ENCODE data around the gene DSTYK. TPM values are rescaled to one million over a fixed set of nuclear protein-coding genes. Genes with fewer than 3 reads are reported as not detected.

The DSTYK gene
- total RNA-seq, 1 donor from 2014 or later = 15.4 TPM

DNA sequence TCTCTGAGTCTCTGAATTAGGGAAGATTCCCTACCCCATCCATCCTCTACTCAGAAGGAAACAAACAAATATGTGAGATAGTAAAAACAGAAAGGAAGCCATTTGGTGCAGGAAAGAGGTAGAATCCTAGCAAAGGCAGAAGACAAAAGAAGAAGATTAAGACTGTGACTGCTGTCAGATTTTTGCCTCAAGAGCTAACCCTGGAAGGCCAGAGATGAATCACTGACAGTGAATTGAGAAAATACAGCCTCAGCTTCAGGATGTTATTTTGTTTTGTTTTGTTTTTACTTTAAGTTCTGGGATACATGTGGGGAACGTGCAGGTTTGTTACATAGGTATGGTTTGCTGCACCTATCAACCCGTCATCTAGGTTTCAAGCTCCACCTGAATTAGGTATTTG lies 31.7 kb downstream of the DSTYK start:
- Histone ChIP-seq H3K27me3 (ENCODE audit: insufficient read depth, low read length) (no peaks in the 10 kb centered on the region), H3K79me2 (ENCODE audit: insufficient read depth, low read length) (peaks cover 15% of the 10 kb centered on the region), H3K36me3 (ENCODE audit: insufficient read depth, low read length) (no peaks in the 10 kb centered on the region), H2AFZ (ENCODE audit: low read depth, low read length) (no peak overlapping the region), H3K4me3 (ENCODE audit: insufficient read depth, low read depth, low read length) (no peak overlapping the region), H3K27ac (ENCODE audit: low read depth, low read length) (no peak overlapping the region), H3K4me2 (ENCODE audit: low read length) (peak overlapping the region; percentile 8), H3K4me1 (ENCODE audit: insufficient read depth, low read length) (peaks cover 10% of the 10 kb centered on the region), H4K20me1 (ENCODE audit: insufficient read depth, low read length) (no peaks in the 10 kb centered on the region), H3K9ac (ENCODE audit: low read length) (peak overlapping the region; percentile 39), H3K9me3 (ENCODE audit: insufficient read depth, low read depth, low read length) (no peaks in the 10 kb centered on the region)
- H3K4me3 Mint-ChIP-seq (ENCODE audit: unreplicated experiment) = no peak overlapping the region
- H3K9me3 Mint-ChIP-seq (ENCODE audit: unreplicated experiment) = no peaks in the 10 kb centered on the region
- no peaks in the 10 kb centered on the region for H3K27me3 Mint-ChIP-seq (ENCODE audit: low read depth, unreplicated experiment)
- TF ChIP-seq EZH2 (IDR thresholded peaks at IDR 0.05; ENCODE audit: insufficient read depth, low read length) = no peak
- TF ChIP-seq, protein P1, sequence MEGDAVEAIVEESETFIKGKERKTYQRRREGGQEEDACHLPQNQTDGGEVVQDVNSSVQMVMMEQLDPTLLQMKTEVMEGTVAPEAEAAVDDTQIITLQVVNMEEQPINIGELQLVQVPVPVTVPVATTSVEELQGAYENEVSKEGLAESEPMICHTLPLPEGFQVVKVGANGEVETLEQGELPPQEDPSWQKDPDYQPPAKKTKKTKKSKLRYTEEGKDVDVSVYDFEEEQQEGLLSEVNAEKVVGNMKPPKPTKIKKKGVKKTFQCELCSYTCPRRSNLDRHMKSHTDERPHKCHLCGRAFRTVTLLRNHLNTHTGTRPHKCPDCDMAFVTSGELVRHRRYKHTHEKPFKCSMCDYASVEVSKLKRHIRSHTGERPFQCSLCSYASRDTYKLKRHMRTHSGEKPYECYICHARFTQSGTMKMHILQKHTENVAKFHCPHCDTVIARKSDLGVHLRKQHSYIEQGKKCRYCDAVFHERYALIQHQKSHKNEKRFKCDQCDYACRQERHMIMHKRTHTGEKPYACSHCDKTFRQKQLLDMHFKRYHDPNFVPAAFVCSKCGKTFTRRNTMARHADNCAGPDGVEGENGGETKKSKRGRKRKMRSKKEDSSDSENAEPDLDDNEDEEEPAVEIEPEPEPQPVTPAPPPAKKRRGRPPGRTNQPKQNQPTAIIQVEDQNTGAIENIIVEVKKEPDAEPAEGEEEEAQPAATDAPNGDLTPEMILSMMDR (IDR thresholded peaks at IDR 0.05; ENCODE audit: insufficient read depth, low read depth, low read length) = no peak
- H3K4me1 Mint-ChIP-seq (ENCODE audit: low read depth, unreplicated experiment) = peaks cover 35% of the 10 kb centered on the region
- DNase-seq (ENCODE audit: low read depth) (no peak), FAIRE-seq (no peak)
- peaks cover 6% of the 10 kb centered on the region for H3K36me3 Mint-ChIP-seq (ENCODE audit: low read depth, unreplicated experiment)
- H3K27ac Mint-ChIP-seq (ENCODE audit: unreplicated experiment) = no peak overlapping the region

DNA sequence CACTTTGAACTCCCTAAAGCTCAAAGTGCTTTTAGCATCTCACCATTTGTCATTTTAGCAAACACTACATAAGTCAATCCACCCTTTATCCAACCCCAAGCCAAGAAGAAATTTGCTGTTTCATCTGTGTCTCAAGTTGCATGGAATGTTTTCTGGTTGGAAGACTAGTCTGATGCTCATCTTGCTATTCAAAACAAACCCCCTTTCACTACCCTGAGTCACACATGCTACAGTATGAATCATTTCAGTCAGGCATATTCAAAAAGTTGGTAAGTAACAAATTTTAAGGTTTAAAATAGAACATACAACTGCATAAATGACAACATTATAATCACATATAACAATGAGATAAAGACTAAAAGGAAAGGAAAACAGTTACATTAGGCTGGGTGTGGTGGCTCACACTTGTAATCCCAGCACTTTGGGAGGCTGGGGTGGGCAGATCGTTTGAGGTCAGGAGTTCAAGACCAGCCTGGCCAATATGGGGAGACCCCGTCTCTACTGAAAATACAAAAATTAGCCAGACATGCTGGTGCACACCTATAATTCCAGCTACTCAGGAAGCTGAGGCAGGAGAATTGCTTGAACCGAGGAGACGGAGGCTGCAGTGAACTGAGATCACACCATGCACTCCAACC lies 38.7 kb downstream of the DSTYK start:
- H3K36me3 Mint-ChIP-seq (ENCODE audit: low read depth, unreplicated experiment) = peaks cover 18% of the 10 kb centered on the region
- H4K20me1 ChIP-seq (ENCODE audit: insufficient read depth, low read length) = no peaks in the 10 kb centered on the region
- peak overlapping the region; percentile 59 for H3K27ac Mint-ChIP-seq (ENCODE audit: unreplicated experiment)
- H3K9me3 Mint-ChIP-seq (ENCODE audit: unreplicated experiment) = no peaks in the 10 kb centered on the region
- peaks cover 10% of the 10 kb centered on the region for H3K79me2 ChIP-seq (ENCODE audit: insufficient read depth, low read length)
- H2AFZ ChIP-seq (ENCODE audit: low read depth, low read length) = no peak overlapping the region
- H3K36me3 ChIP-seq (ENCODE audit: insufficient read depth, low read length) = no peaks in the 10 kb centered on the region
- H3K4me3 ChIP-seq (ENCODE audit: insufficient read depth, low read depth, low read length) = peak overlapping the region; percentile 3
- no peak for TF ChIP-seq EZH2 (IDR thresholded peaks at IDR 0.05; ENCODE audit: insufficient read depth, low read length)
- TF ChIP-seq, protein P1 (IDR thresholded peaks at IDR 0.05; ENCODE audit: insufficient read depth, low read depth, low read length) = no peak
- no peak overlapping the region for H3K4me3 Mint-ChIP-seq (ENCODE audit: unreplicated experiment)
- H3K27me3 ChIP-seq (ENCODE audit: insufficient read depth, low read length) = no peaks in the 10 kb centered on the region
- peaks cover 15% of the 10 kb centered on the region for H3K4me1 Mint-ChIP-seq (ENCODE audit: low read depth, unreplicated experiment)
- H3K4me2 ChIP-seq (ENCODE audit: low read length) = peak overlapping the region; percentile 33
- no peaks in the 10 kb centered on the region for H3K27me3 Mint-ChIP-seq (ENCODE audit: low read depth, unreplicated experiment)
- peak; percentile 94 for FAIRE-seq
- peak overlapping the region; percentile 88 for H3K27ac ChIP-seq (ENCODE audit: low read depth, low read length)
- H3K4me1 ChIP-seq (ENCODE audit: insufficient read depth, low read length) = peaks cover 21% of the 10 kb centered on the region
- peak; percentile 98 for DNase-seq (ENCODE audit: low read depth)
- H3K9me3 ChIP-seq (ENCODE audit: insufficient read depth, low read depth, low read length) = no peaks in the 10 kb centered on the region
- H3K9ac ChIP-seq (ENCODE audit: low read length) = peak overlapping the region; percentile 60

DNA sequence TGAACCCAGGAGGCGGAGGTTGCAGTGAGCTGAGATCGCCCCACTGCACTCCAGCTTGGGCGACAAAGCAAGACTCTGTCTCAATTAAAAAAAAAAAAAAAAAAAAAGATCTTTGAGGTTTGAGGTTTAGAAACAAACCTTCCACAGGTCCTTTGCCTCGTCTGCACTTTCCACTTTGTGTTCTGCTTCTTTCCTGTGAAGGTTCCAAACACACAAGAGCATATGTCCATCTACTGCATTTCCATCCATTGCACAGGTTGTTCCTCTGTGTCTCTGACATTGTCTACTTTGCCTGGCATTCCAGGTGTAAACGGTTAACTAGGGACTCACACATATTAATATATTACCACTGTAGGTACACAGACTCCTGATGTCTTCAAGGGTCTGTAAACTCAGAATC lies 40.1 kb downstream of the DSTYK start:
- H3K4me3 ChIP-seq (ENCODE audit: insufficient read depth, low read depth, low read length) = no peak overlapping the region
- no peak overlapping the region for H3K27ac ChIP-seq (ENCODE audit: low read depth, low read length)
- peaks cover 2% of the 10 kb centered on the region for H3K79me2 ChIP-seq (ENCODE audit: insufficient read depth, low read length)
- Mint-ChIP-seq H3K4me3 (ENCODE audit: unreplicated experiment) (no peak overlapping the region), H3K36me3 (ENCODE audit: low read depth, unreplicated experiment) (peaks cover 21% of the 10 kb centered on the region), H3K4me1 (ENCODE audit: low read depth, unreplicated experiment) (peaks cover 15% of the 10 kb centered on the region), H3K9me3 (ENCODE audit: unreplicated experiment) (no peaks in the 10 kb centered on the region), H3K27me3 (ENCODE audit: low read depth, unreplicated experiment) (no peaks in the 10 kb centered on the region), H3K27ac (ENCODE audit: unreplicated experiment) (no peak overlapping the region)
- no peaks in the 10 kb centered on the region for H4K20me1 ChIP-seq (ENCODE audit: insufficient read depth, low read length)
- no peak overlapping the region for H3K4me2 ChIP-seq (ENCODE audit: low read length)
- TF ChIP-seq, protein P1 (IDR thresholded peaks at IDR 0.05; ENCODE audit: insufficient read depth, low read depth, low read length) = no peak
- no peak for TF ChIP-seq EZH2 (IDR thresholded peaks at IDR 0.05; ENCODE audit: insufficient read depth, low read length)
- DNase-seq (ENCODE audit: low read depth) (no peak), FAIRE-seq (no peak)
- no peak overlapping the region for H3K9ac ChIP-seq (ENCODE audit: low read length)
- no peaks in the 10 kb centered on the region for H3K36me3 ChIP-seq (ENCODE audit: insufficient read depth, low read length)
- no peak overlapping the region for H2AFZ ChIP-seq (ENCODE audit: low read depth, low read length)
- H3K27me3 ChIP-seq (ENCODE audit: insufficient read depth, low read length) = no peaks in the 10 kb centered on the region
- peaks cover 21% of the 10 kb centered on the region for H3K4me1 ChIP-seq (ENCODE audit: insufficient read depth, low read length)
- H3K9me3 ChIP-seq (ENCODE audit: insufficient read depth, low read depth, low read length) = no peaks in the 10 kb centered on the region

All from astrocyte (in vitro differentiated cells and primary cell).